ENCODE results near the gene LYRM4.
"Not testable (repeated sequence)": the region's sequence is repeated elsewhere in the genome, so short reads cannot be mapped to it uniquely, and the experiment has no call there.

Gene LYRM4

DNA sequence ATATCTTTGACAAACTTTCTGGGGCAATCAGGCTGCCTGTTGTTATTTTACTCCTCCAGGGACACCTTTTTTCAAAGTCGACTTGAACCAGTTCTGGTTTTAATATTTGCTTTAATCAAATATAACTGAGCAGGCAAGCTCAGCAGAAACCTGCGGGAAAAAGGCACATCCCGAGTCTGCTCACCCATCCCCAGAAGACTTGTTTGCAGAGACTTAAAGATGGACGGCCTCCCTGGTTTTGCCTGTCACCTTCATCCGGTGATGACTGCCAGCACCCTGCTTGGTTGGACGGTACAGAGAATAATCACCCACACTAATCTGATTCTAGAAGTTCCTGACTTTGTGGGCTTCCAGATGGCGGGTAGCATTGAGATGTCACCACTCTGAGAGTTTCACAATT is 138.8 kb downstream of the LYRM4 start:
- no peak for DNase-seq (ENCODE audit: low spot score)

DNA sequence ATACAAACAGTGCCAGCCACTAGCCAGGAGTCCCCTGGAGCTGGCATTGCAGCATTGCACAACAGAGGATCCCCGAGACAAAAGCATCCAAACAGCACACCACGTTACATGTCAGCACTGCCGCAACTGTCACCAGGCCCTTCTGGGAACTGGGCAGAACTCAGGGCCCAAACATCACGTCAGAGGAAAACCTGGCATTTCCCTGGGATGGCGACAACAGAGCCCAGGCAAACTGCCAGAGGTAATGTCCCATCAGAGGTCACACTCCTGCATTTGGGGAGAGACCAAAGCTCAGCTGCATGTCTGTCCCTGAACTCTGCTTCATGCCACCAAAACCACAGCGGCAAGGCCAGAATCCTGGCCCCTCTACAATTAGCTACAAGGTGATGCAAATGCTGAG is 139.3 kb downstream of the LYRM4 start:
- no peak for DNase-seq (ENCODE audit: low spot score)

GRCh38 chr6:5120543-5120942 is 140.2 kb downstream of the LYRM4 start:
- not testable (repeated sequence) for DNase-seq (ENCODE audit: low spot score)

GRCh38 chr6:5120011-5120410 is 140.7 kb downstream of the LYRM4 start:
- DNase-seq (ENCODE audit: low spot score): no peak

GRCh38 chr6:5119090-5119951 is 141.4 kb downstream of the LYRM4 start:
- DNase-seq (ENCODE audit: low spot score): no peak

- no peak for DNase-seq (ENCODE audit: low spot score)
Observed at GRCh38 chr6:5116243-5116991, 144.3 kb downstream of the LYRM4 start.

- no peak for DNase-seq (ENCODE audit: low spot score)
Observed at GRCh38 chr6:5115168-5115567, 145.6 kb downstream of the LYRM4 start.

DNA sequence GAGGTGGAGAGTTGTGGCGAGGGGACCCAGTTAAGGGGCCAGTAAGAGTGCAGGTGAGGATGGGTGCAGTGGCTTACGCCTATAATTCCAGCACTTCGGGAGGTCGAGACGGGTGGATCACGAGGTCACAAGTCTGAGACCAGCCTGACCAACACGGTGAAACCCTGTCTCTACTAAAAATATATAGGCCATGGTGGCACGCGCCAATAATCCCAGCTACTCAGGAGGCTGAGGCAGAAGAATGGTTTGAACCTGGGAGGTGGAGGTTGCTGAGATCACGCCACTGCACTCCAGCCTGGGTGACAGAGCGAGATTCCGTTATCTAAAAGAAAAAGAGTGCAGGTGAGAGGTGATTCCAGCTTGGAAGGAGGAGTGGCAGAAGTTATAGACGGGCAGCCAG is 147.7 kb downstream of the LYRM4 start:
- DNase-seq (ENCODE audit: low spot score): no peak

DNA sequence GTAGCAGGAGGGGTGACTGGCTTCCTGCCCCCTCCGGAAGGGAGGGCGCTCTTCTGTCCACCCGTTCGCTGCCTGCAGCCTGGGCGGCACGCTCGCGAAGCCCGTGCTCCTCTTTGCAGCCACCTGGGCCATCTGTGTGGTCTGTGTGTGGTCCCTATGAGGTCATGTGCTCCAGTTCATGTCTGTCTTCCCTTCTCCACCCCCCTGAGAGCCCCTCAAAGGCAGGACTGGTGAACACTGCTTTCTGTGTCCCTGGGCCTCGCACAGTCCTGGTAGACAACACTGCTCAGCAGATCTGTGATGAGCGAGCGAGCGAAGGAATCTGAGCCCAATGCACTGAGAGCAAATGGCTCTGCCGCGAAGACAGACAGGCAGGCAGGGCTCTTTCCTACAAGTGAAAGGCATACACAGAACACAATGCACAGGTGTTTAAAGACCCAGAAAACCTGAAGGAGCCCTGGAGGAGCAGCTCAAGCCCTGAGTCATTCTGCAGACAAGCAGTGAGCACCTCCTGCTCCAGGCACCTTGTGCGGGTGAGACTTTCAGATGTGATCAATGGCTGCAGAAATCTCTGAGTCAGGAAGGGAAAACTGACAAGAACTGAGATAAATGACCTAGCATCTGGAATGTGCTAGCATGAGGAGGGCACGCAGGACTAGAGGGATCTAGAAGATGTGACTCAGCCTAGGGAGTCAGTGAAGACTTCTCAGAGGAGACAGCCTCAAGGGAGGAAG is 148.5 kb downstream of the LYRM4 start:
- no peak for DNase-seq (ENCODE audit: low spot score)

DNA sequence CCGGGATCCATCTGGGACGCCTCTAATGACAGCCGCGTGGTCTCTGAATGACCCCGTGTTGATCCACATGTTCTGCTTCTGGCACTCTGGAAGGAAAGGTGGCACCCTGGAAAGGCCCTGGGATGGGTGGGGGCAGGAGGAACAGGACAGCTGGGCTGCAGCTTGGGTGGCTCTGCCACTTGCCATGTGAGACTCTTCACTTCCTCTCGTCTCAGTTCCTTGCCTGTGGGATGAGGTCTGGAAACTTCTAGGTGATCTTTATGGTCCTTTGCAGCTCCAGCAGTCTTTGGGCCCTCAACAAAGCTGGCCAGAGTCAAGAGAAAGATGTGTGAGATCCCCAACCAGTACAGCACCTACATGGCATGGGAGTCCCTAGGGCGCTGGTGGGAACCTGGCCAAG is 149.1 kb downstream of the LYRM4 start:
- no peak for DNase-seq (ENCODE audit: low spot score)

DNA sequence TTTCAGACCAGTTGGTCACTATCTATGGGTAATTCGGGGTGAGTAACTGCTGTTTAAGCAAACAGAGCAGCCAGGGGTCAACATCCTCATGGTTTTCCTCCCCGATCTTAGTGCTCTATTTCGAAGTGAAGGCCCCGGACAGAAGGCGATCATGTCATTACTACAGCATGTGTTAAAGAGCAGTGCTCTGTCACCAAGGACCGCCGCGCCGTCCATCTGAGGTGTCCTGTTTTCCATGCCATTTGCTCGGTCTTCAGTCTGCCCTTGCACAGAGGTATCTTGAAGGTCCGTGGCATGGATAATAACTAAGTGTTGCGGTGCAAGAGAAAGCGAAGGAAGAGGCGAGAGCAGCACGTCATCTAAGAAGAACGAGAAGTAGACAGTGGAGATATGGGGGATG is 150.5 kb downstream of the LYRM4 start:
- no peak for DNase-seq (ENCODE audit: low spot score)

DNA sequence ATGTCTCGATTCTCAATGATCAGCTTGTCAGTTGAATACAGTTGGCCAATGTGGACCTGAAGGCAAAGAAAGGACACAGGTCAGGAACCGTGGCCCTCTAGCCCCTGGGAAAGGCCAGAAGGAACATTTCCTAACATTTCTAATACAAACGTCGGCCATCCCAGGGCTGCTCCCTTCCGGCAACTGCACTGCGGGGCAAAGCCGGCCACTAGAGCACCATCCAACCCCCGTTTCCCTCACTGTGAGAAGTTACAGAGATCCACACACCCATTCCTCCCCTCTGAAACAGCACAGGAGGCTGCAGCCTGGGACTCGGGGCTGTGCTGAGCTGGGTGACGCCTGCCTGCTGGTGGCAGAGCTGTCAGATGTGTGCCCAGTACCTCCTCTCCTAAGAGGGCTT is 151.3 kb downstream of the LYRM4 start:
- no peak for DNase-seq (ENCODE audit: low spot score)

DNA sequence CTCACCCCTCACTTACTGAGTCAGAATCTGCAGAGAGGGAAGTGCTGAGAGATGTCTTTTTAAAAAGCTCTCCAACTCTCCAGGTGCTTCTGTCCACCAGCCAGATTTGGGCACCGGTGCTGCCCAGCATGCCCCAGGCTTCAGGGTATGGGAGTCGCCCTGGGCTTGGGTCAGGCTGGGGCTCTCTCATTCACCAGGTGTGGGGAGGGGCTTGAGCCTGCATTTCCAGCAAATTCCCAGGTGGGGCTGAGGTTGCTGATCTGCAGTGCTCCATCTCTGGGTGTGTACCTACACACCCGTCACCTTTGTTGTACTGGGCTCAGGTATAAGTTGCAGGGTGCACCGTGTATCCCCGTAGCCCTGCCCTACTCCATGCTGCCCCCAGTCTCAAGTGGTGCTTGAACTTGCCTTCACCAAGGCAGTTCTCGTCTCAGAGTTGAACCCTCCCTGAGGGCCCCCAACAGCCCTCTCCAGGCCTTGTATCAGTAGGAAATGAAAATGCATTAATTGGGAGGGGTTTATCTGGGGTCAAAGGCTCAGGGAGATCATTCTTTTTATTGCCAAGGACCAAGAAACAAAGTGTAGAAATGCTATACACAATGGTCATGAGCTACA is 152.1 kb downstream of the LYRM4 start:
- DNase-seq (ENCODE audit: low spot score): no peak

DNA sequence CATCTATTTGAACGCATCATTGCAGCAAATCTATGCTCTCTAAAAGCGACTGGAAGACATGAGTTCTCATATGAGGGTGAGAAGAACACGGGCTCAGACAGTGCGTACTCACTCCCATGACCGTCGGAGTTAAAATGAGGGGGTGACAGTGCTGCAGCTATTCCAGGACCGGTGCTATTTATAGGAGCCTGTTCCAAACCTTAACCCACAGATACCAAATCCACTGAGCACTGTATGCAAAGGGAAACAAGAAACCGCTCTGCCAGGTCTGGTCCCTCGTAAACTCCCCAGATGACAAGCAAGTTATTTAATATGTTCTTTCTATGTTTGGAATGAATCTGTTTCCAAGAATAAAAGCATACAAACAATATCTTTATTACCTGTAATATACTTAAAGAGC is 152.7 kb downstream of the LYRM4 start:
- no peak for DNase-seq (ENCODE audit: low spot score)

DNA sequence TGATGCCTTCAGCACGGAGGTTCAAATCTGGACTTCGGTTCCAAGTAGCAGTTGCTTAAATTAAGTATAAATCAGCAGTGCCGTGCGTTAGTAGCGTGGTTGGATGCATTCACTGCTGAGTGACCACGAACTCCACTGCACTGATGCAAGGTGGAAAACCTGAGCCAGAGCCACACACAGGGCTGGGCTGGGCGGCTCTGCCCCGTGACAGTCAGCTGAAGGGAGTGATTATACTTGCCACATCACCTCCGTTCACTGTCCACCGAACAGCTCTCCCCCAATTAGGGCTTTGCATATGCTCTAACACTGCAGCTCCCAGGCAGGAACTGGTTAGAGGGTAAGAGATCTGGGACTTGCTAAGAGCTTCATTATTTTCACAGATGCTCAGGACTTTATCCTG is 153.4 kb downstream of the LYRM4 start:
- no peak for DNase-seq (ENCODE audit: low spot score)

- no peak for DNase-seq (ENCODE audit: low spot score)
Observed at GRCh38 chr6:5105146-5105545, 155.6 kb downstream of the LYRM4 start.

GRCh38 chr6:5104667-5105066 is 156.1 kb downstream of the LYRM4 start:
- no peak for DNase-seq (ENCODE audit: low spot score)

DNA sequence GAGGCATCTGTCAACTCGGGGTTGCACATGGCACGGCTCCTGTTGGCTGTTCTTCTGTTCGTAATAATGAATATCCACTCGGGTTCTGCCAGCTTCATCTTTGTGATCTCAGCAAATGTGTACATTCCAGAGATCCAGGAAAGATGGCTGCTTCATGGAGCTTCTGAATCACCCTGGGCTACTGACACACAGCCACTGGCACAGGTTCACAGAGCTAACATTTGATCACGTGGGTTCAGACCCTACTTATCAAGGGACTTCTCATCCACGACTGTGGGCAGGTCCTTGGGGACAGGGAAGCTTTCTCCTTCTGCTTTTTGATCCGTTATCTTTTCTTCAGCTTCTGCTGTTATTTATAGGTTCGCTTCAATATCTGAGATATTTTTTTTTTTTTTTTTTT is 157.5 kb downstream of the LYRM4 start:
- no peak for DNase-seq (ENCODE audit: low spot score)

- DNase-seq (ENCODE audit: low spot score): no peak
Observed at GRCh38 chr6:5102267-5102970, 158.3 kb downstream of the LYRM4 start.

DNA sequence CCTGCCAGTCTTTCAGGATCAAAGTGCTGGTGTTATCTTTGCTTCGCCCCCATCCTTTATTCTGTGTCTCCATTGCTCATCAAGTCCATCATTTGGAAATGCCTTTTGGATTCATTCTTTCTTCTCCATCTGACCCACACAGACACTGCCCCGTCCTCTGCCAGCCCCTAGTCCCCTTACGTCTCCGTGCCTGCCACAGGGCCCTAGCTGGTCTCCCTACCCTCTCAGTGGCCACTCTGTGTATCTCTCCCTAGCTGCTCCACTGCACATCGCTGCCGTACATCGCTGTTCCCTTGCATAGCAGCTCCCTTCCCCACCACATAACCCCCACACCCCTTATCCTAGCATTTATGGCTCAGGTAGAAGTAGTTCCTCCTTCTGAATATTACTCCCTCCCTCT is 159.9 kb downstream of the LYRM4 start:
- no peak for DNase-seq (ENCODE audit: low spot score)

DNA sequence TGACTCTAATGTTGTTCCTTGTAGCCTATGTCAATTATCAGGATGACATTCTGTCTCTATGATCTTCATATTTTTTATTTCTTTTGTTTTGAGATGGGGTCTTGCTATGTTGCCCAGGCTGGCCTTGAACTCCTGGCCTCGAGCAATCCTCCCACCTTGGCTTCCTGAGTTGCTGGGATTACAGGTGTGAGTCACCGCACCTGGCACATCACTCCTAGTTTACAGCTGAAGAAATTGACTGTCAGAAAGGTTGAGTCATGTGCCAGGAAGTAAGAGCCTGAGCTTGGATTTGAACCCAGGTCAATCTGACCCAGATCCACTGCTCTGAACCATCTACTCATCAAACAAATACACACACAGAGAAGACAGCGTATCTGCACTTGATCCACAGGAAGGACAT is 161.2 kb downstream of the LYRM4 start:
- no peak for DNase-seq (ENCODE audit: low spot score)

Data from SW480 (cell line).